Lower leg skin (tissue), 3 donors: ENCODE measurements around the gene PRAME.

Source experiments
- POLR2A ChIP-seq, 2 donors: fragments of 450-650 bp; IDR thresholded peaks; one replicate each; pipeline ENCODE4 v1.6.1; 2016 to 2017; ENCODE audit warnings: antibody characterized with exemption in 2 of 2, mild to moderate bottlenecking in 1 of 2, moderate library complexity in 1 of 2
- TF ChIP-seq, protein P1 (sequence below), 3 donors: fragments of 450-650 bp; IDR thresholded peaks; one replicate each; pipeline ENCODE4 v1.5.1; 2016; ENCODE audit warnings: antibody characterized with exemption in 3 of 3, mild to moderate bottlenecking in 3 of 3, moderate library complexity in 2 of 3

DNA sequence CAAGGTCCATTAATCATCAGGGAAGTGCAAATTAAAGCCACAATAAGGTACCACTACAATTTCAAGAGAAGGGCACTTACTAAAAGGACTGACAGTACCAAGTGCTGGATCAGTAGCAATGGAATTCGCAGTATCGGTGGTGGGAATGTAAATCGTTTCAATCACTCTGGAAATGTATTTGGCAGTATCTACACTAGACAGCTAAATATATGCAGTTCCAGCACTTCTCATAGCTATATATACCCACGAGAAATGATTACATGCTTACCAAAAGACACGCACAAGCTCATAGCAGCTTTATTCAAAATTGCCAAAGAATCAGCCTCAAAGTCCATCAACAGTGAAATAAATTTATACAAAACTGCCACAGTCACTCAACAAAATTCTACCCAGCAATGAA lies 46.1 kb downstream of the PRAME start:
- TF ChIP-seq, protein P1, sequence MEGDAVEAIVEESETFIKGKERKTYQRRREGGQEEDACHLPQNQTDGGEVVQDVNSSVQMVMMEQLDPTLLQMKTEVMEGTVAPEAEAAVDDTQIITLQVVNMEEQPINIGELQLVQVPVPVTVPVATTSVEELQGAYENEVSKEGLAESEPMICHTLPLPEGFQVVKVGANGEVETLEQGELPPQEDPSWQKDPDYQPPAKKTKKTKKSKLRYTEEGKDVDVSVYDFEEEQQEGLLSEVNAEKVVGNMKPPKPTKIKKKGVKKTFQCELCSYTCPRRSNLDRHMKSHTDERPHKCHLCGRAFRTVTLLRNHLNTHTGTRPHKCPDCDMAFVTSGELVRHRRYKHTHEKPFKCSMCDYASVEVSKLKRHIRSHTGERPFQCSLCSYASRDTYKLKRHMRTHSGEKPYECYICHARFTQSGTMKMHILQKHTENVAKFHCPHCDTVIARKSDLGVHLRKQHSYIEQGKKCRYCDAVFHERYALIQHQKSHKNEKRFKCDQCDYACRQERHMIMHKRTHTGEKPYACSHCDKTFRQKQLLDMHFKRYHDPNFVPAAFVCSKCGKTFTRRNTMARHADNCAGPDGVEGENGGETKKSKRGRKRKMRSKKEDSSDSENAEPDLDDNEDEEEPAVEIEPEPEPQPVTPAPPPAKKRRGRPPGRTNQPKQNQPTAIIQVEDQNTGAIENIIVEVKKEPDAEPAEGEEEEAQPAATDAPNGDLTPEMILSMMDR (IDR thresholded peaks at IDR 0.05) = no peak
- no peak for TF ChIP-seq POLR2A (IDR thresholded peaks at IDR 0.05)
